ENCODE results near the gene UPK3B.
"Not testable (repeated sequence)": the region's sequence is repeated elsewhere in the genome, so short reads cannot be mapped to it uniquely, and the experiment has no call there.

UPK3B gene

GRCh38 chr7:76513817-76514799 is 3.8 kb downstream of the UPK3B start:
- no peak for DNase-seq (ENCODE audit: low read depth)

- no peak for DNase-seq (ENCODE audit: low read depth)
These were observed 4.8 kb downstream of the UPK3B start for GRCh38 chr7:76514926-76515771.

- DNase-seq (ENCODE audit: low read depth) = no peak
These were observed 5.7 kb downstream of the UPK3B start for GRCh38 chr7:76515999-76516443.

- DNase-seq (ENCODE audit: low read depth) = not testable (repeated sequence)
These were observed 6.6 kb downstream of the UPK3B start for GRCh38 chr7:76516932-76517331.

GRCh38 chr7:76526183-76526582 is 15.8 kb downstream of the UPK3B start:
- not testable (repeated sequence) for DNase-seq (ENCODE audit: low read depth)

- DNase-seq (ENCODE audit: low read depth) = not testable (repeated sequence)
These were observed 21.3 kb downstream of the UPK3B start for GRCh38 chr7:76531643-76532042.

GRCh38 chr7:76543197-76543596 is 32.8 kb downstream of the UPK3B start, which contains the start of gene SPDYE16:
TSS of gene SPDYE16 (minus strand) at chr7:76543297. CDS start at chr7:76541459, 1,838 bp downstream.
- not testable (repeated sequence) for DNase-seq (ENCODE audit: low read depth)

GRCh38 chr7:76549025-76549854 is 38.9 kb downstream of the UPK3B start:
- peak; percentile 86 for DNase-seq (ENCODE audit: low read depth)

GRCh38 chr7:76549855-76550248 is 39.5 kb downstream of the UPK3B start:
- DNase-seq (ENCODE audit: low read depth) = not testable (repeated sequence)

- DNase-seq (ENCODE audit: low read depth) = not testable (repeated sequence)
These were observed 41.6 kb downstream of the UPK3B start for GRCh38 chr7:76551992-76552391.

- not testable (repeated sequence) for DNase-seq (ENCODE audit: low read depth)
These were observed 49.3 kb downstream of the UPK3B start for GRCh38 chr7:76559685-76560084.

- DNase-seq (ENCODE audit: low read depth) = not testable (repeated sequence)
These were observed 49.8 kb downstream of the UPK3B start for GRCh38 chr7:76560157-76560556.

GRCh38 chr7:76561342-76561741 is 51.0 kb downstream of the UPK3B start:
- not testable (repeated sequence) for DNase-seq (ENCODE audit: low read depth)

- DNase-seq (ENCODE audit: low read depth) = not testable (repeated sequence)
These were observed 54.6 kb downstream of the UPK3B start for GRCh38 chr7:76565001-76565400.

Data from fibroblast of the conjunctiva (primary cell).